DND-41 (cell line): ENCODE data around the gene NIPSNAP2.

Experiments
- CTCF ChIP-seq: IDR thresholded peaks from 2 replicates; pipeline ENCODE4 v1.5.1; 2012; ENCODE audit warnings: borderline replicate concordance, low read length, moderate library complexity, mild to moderate bottlenecking; ENCODE audit not compliant: poor library complexity, severe bottlenecking; ENCODE audit errors: extremely low read depth
- EZH2 ChIP-seq: IDR thresholded peaks from 3 replicates; pipeline ENCODE4 v1.6.1; 2012; ENCODE audit warnings: borderline replicate concordance, low read depth, mild to moderate bottlenecking, moderate library complexity, low read length, inconsistent platforms; ENCODE audit not compliant: severe bottlenecking

- TF ChIP-seq CTCF, result no peak
- no peak for TF ChIP-seq EZH2
These were observed 11.7 kb downstream of the NIPSNAP2 start for GRCh38 chr7:55975988-55976633.
